NT2/D1 (cell line): ENCODE data around the gene MRS2.
"Not testable (repeated sequence)": the region's sequence is repeated elsewhere in the genome, so short reads cannot be mapped to it uniquely, and the experiment has no call there.

Experiments used
- DNase-seq: peaks from one replicate; pipeline ENCODE4 v3.0.0-alpha.2; 2011; ENCODE audit warnings: low read depth, low spot score
- H3K27me3 ChIP-seq: 2 replicates; pipeline ENCODE4 v1.6.0; 2011; ENCODE audit warnings: mild to moderate bottlenecking; ENCODE audit not compliant: insufficient read length, insufficient read depth
- H3K36me3 ChIP-seq: 2 replicates; pipeline ENCODE4 v1.6.1; 2011; ENCODE audit warnings: mild to moderate bottlenecking, low read length, mixed read lengths; ENCODE audit not compliant: insufficient read depth, insufficient read length
- H3K4me1 ChIP-seq: 2 replicates; pipeline ENCODE4 v1.5.1; 2011; ENCODE audit not compliant: insufficient read depth, insufficient read length
- H3K4me3 ChIP-seq: 2 replicates; pipeline ENCODE4 v1.5.1; 2011; ENCODE audit warnings: low read depth; ENCODE audit not compliant: insufficient read length
- H3K9ac ChIP-seq: 2 replicates; pipeline ENCODE4 v1.6.0; 2011; ENCODE audit warnings: low read depth; ENCODE audit not compliant: insufficient read length
- H3K9me3 ChIP-seq: 2 replicates; pipeline ENCODE4 v1.5.1; 2011; ENCODE audit warnings: mild to moderate bottlenecking, low read length; ENCODE audit not compliant: insufficient read depth
- SUZ12 ChIP-seq: IDR thresholded peaks from 2 replicates; pipeline ENCODE4 v1.6.1; 2011; ENCODE audit not compliant: insufficient read length, insufficient read depth; ENCODE audit errors: extremely low read depth
- YY1 ChIP-seq: IDR thresholded peaks from 2 replicates; pipeline ENCODE4 v1.6.1; 2011; ENCODE audit not compliant: insufficient read length, insufficient read depth
- ZNF274 ChIP-seq: IDR thresholded peaks from 2 replicates; pipeline ENCODE4 v1.6.1; 2011; ENCODE audit warnings: mild to moderate bottlenecking, low read depth, low read length

The MRS2 gene

DNA sequence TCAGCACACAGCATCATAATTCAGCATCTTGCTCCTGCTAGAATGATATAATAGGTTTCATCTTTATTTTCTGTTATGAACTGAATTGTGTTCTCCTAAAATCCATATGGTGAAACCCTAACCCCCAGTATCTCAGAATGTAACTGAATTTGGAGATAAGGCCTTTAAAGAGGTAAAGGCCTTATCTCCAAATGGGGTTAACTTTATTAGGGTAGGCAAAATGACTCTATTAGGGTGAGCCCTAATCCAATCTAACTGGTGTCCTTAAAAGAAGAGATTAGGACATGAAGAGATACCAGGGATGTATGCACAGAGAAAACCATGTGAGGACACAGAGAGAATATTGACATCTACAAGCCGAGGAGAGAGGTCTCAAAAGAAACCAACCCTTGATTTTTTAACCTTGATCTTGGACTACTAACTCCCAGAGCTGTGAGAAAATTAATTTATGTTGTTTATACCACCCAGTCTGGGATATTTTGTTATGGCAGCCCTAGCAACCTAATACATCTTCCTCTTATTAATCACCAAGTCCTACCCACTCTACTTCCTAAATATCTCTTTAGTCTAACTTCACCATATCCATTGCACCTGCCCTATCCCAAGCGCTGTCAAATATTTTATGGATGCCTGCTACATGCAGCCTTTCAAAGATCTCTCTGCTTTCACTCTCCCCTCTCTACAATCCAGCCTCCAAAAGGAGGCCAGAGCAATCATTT, 8.5 kb upstream of the MRS2 start:
- no peaks in the 10 kb centered on the region for H3K27me3 ChIP-seq
- TF ChIP-seq ZNF274, result no peak
- no peak for TF ChIP-seq YY1
- no peak for TF ChIP-seq SUZ12

DNA sequence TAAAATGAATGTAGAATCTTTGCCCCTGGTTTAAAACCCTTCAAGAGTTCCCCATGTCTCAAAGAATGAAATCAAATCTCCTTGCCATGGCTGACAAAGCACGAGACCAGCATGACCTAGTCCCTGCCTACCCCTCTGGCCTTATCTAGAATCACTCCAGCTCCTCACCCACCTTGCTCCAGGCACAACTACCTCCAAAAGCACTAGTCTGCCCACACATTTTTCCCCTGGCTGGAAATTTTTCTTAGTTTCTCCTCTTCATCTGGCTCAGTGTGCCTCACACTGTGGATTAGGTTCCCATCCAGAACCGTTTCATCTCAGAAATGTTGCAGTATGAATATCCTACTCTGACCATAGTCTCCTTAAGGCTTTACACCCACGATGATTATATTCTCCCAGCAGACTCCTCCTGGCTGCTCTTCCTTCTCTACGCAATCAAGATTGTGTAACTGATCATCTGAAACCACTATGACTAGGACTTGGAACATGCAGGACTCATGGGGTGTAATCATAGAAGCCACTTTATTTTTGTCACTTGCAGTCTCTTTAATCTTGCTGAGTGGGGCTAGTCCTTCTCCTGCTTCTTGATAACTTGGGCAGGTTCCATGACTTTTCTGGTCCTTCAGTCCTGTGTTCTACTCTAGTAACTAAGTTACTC, 7.8 kb upstream of the MRS2 start:
- Histone ChIP-seq H3K36me3 (no peaks in the 10 kb centered on the region), H3K9me3 (peaks cover 17% of the 10 kb centered on the region), H3K4me3 (no peak overlapping the region), H3K4me1 (no peaks in the 10 kb centered on the region), H3K27me3 (no peaks in the 10 kb centered on the region), H3K9ac (no peak overlapping the region)
- no peak for DNase-seq
- TF ChIP-seq YY1, result no peak
- TF ChIP-seq ZNF274, result no peak
- no peak for TF ChIP-seq SUZ12

More for the DNA sequence above, 8.5 kb upstream of the MRS2 start:
- Histone ChIP-seq H3K9ac (no peak overlapping the region), H3K9me3 (peaks cover 17% of the 10 kb centered on the region), H3K4me1 (no peaks in the 10 kb centered on the region), H3K36me3 (no peaks in the 10 kb centered on the region), H3K4me3 (no peak overlapping the region)
- DNase-seq, result no peak

DNA sequence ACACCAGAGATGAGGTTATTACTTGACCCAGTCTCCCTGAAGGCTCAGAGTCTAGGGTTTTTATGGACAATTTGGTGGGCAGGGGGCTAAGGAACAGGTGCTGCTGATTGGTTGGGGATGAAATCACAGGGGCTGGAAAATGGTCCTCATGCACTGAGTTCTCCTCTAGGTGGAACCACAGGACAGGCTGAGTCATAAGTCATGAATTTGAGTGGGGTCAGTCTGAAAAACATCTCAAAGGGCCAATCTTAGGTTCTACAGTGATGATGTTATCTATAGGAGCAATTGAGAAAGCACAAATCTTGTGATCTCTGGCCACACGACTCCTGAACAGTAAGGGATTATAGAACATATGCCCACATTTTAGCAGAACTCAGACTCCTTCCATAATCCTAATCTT, 5.9 kb upstream of the MRS2 start:
- Histone ChIP-seq H3K36me3 (no peaks in the 10 kb centered on the region), H3K4me1 (no peaks in the 10 kb centered on the region), H3K4me3 (no peak overlapping the region), H3K9me3 (peaks cover 17% of the 10 kb centered on the region), H3K27me3 (no peaks in the 10 kb centered on the region), H3K9ac (no peak overlapping the region)
- DNase-seq, result no peak
- no peak for TF ChIP-seq YY1
- no peak for TF ChIP-seq SUZ12
- no peak for TF ChIP-seq ZNF274

DNA sequence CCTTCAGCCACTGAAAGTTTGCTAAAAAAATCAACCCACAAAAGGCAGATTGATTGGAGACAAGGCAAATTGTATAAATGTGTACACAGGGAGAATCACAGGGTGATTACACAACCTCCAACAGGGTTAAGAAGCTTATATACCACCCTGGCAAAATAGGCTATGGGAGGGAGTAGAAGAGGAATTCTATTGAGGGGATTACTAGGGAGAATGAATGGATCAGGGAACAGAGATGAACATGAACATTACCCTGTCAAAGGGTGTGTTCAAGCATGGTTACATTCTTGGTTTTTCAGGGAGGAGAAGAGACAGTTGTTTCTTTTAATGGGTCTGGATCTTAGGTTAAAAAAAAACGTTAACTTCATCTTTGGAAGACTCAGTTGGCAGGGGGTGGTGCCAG, 5.1 kb upstream of the MRS2 start:
- Histone ChIP-seq H3K9me3 (peaks cover 17% of the 10 kb centered on the region), H3K4me1 (no peaks in the 10 kb centered on the region), H3K36me3 (no peaks in the 10 kb centered on the region), H3K27me3 (no peaks in the 10 kb centered on the region), H3K9ac (no peak overlapping the region), H3K4me3 (no peak overlapping the region)
- no peak for DNase-seq
- TF ChIP-seq ZNF274 (no peak), YY1 (no peak), SUZ12 (no peak)

DNA sequence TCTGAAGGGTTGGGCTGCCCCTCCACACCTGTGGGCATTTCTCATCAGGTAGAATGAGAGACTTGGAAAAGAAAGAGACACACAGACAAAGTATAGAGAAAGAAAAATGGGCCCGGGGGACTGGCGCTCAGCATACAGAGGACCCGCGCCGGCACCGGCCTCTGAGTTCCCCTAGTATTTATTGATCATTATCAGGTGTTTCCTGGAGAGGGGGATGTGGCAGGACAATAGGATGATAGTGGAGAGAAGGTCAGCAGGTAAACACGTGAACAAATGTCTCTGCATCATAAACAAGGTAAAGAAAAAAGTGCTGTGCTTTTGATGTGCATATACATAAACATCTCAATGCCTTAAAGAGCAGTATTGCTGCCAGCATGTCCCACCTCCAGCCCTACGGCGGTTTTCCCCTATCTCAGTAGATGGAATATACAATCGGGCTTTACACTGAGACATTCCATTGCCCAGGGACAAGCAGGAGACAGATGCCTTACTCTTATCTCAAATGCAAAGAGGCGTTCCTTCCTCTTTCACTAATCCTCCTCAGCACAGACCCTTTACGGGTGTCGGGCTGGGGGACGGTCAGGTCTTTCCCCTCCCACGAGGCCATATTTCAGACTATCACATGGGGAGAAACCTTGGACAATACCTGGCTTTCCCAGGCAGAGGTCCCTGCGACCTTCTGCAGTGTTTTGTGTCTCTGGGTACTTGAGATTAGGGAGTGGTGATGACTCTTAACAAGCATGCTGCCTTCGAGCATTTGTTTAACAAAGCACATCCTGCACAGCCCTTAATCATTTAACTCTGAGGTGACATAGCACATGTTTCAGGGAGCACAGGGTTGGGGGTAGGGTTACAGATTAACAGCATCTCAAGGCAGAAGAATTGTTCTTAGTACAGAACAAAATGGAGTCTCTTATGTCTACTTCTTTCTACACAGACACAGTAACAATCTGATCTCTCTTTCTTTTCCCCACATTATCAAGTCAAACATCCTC, 2.4 kb upstream of the MRS2 start:
- DNase-seq, result peak; percentile 28

DNA sequence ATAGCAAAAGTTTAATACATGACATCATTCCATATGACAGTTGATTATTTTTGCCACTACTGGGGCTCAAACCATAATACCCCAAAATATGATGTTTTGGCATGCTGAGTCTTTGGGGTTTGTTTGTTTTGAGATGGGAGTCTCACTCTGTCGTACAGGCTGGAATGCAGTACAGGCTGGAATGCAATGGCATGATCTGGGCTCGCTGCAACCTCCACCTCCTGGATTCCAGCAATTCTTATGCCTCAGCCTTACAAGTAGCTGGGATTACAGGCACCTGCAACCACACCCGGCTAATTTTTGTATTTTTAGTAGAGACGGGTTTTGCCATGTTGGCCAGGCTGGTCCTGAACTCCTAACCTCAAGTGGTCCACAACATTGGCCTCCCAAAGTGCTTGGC, 1.3 kb upstream of the MRS2 start:
- H3K4me1 ChIP-seq, result no peaks in the 10 kb centered on the region
- peaks cover 9% of the 10 kb centered on the region for H3K9me3 ChIP-seq
- no peak for TF ChIP-seq SUZ12
- TF ChIP-seq YY1, result no peak
- TF ChIP-seq ZNF274, result no peak
- H3K36me3 ChIP-seq, result peaks cover 21% of the 10 kb centered on the region
- H3K4me3 ChIP-seq, result no peak overlapping the region
- no peaks in the 10 kb centered on the region for H3K27me3 ChIP-seq
- no peak overlapping the region for H3K9ac ChIP-seq
- peak; percentile 36 for DNase-seq

More for the DNA sequence above, 2.4 kb upstream of the MRS2 start:
- peaks cover 17% of the 10 kb centered on the region for H3K9me3 ChIP-seq
- not testable (repeated sequence) for H3K9ac ChIP-seq, H3K4me1 ChIP-seq, H3K4me3 ChIP-seq, H3K27me3 ChIP-seq
- H3K36me3 ChIP-seq, result peaks cover 13% of the 10 kb centered on the region

DNA sequence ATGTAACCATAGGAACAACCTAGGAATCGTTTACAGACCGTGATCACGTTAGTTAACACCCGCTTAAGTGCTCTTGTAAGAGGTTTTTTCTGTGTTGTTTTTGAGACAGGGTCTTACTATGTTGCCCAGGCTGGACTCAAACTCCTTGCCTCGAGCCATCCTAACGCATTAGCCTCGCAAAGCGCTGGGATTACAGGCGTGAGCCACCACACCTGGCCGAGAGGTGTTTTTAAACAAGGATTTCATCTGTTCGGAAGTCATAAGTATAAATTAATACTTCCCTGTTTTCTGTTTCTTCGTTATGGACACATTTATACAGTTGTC, 727 bp downstream of the MRS2 start:
- H3K36me3 ChIP-seq, result peaks cover 37% of the 10 kb centered on the region
- no peak for DNase-seq
- H3K4me3 ChIP-seq, result peak overlapping the region; percentile 97
- peak overlapping the region; percentile 100 for H3K9ac ChIP-seq
- TF ChIP-seq ZNF274 (no peak), SUZ12 (no peak), YY1 (no peak)
- no peaks in the 10 kb centered on the region for H3K9me3 ChIP-seq
- no peaks in the 10 kb centered on the region for H3K4me1 ChIP-seq
- no peaks in the 10 kb centered on the region for H3K27me3 ChIP-seq
